ENCODE data around the gene C3orf38. TPM values are rescaled to one million over a fixed set of nuclear protein-coding genes. Genes with fewer than 3 reads are reported as not detected.

C3orf38 gene
- total RNA-seq, 1 experiment from 2014 or later = 24.1 TPM

DNA sequence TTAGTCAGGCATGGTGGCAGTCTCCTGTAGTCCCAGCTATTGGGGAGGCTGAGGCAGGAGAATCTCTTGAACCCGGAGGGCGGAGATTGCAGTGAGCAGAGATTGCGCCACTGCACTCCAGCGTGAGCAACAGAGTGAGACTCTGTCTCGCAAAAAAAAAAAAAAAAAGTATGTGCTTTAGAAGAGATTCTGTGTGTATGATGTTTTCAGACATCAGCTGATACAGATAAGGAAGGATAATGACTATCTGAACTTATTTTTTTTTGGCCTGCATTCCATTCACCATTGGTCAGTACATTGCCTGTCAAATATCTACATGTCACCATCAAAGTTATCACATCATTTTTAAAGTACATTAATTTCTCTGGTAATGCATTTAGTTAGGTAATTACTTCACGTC lies 17.4 kb downstream of the C3orf38 start (continued):
- TF ChIP-seq, protein P1, sequence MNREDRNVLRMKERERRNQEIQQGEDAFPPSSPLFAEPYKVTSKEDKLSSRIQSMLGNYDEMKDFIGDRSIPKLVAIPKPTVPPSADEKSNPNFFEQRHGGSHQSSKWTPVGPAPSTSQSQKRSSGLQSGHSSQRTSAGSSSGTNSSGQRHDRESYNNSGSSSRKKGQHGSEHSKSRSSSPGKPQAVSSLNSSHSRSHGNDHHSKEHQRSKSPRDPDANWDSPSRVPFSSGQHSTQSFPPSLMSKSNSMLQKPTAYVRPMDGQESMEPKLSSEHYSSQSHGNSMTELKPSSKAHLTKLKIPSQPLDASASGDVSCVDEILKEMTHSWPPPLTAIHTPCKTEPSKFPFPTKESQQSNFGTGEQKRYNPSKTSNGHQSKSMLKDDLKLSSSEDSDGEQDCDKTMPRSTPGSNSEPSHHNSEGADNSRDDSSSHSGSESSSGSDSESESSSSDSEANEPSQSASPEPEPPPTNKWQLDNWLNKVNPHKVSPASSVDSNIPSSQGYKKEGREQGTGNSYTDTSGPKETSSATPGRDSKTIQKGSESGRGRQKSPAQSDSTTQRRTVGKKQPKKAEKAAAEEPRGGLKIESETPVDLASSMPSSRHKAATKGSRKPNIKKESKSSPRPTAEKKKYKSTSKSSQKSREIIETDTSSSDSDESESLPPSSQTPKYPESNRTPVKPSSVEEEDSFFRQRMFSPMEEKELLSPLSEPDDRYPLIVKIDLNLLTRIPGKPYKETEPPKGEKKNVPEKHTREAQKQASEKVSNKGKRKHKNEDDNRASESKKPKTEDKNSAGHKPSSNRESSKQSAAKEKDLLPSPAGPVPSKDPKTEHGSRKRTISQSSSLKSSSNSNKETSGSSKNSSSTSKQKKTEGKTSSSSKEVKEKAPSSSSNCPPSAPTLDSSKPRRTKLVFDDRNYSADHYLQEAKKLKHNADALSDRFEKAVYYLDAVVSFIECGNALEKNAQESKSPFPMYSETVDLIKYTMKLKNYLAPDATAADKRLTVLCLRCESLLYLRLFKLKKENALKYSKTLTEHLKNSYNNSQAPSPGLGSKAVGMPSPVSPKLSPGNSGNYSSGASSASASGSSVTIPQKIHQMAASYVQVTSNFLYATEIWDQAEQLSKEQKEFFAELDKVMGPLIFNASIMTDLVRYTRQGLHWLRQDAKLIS (CRISPR knock-in tag; IDR thresholded peaks at IDR 0.05; ENCODE audit: borderline replicate concordance) = no peak

DNA sequence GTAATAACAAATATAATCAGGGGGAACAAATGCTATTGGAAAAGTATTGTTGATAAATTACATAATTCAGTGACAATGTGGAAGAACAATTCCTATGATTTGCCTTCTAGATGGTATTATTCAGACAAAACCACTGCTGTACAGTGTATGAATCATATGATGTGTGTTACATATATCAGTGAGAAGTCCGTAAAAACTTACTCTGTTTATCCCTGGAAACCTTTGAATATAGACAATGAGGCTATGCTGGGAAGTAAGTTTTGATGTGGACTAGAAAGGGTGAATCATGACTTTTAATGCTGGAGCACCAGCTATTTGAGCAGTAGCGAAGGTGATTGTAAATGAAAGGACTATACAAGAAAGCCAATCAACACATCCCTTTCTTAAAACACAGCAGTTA lies 17.9 kb downstream of the C3orf38 start:
- no peak overlapping the region for H3K4me3 Mint-ChIP-seq
- H3K27ac Mint-ChIP-seq = no peak overlapping the region
- H3K27me3 Mint-ChIP-seq (ENCODE audit: low read depth) = no peaks in the 10 kb centered on the region
- POLR2A ChIA-PET = no interaction called here
- no peak for DNase-seq (ENCODE audit: low spot score)
- ATAC-seq = no peak
- peaks cover 27% of the 10 kb centered on the region for H3K36me3 Mint-ChIP-seq
- CTCF ChIA-PET = no interaction called here
- TF ChIP-seq ATF1 (CRISPR knock-in tag; IDR thresholded peaks at IDR 0.05) (no peak), FOXJ3 (CRISPR knock-in tag; IDR thresholded peaks at IDR 0.05; ENCODE audit: borderline replicate concordance) (no peak), ETV6 (CRISPR knock-in tag; IDR thresholded peaks at IDR 0.05) (no peak), JAZF1 (CRISPR knock-in tag; IDR thresholded peaks at IDR 0.05) (no peak), FOXK1 (CRISPR knock-in tag; IDR thresholded peaks at IDR 0.05) (no peak), CREM (CRISPR knock-in tag; IDR thresholded peaks at IDR 0.05) (no peak)
- TF ChIP-seq, protein P2, sequence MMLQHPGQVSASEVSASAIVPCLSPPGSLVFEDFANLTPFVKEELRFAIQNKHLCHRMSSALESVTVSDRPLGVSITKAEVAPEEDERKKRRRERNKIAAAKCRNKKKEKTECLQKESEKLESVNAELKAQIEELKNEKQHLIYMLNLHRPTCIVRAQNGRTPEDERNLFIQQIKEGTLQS (CRISPR knock-in tag; conservative IDR thresholded peaks at IDR 0.05) = no peak
- TF ChIP-seq, protein P3, sequence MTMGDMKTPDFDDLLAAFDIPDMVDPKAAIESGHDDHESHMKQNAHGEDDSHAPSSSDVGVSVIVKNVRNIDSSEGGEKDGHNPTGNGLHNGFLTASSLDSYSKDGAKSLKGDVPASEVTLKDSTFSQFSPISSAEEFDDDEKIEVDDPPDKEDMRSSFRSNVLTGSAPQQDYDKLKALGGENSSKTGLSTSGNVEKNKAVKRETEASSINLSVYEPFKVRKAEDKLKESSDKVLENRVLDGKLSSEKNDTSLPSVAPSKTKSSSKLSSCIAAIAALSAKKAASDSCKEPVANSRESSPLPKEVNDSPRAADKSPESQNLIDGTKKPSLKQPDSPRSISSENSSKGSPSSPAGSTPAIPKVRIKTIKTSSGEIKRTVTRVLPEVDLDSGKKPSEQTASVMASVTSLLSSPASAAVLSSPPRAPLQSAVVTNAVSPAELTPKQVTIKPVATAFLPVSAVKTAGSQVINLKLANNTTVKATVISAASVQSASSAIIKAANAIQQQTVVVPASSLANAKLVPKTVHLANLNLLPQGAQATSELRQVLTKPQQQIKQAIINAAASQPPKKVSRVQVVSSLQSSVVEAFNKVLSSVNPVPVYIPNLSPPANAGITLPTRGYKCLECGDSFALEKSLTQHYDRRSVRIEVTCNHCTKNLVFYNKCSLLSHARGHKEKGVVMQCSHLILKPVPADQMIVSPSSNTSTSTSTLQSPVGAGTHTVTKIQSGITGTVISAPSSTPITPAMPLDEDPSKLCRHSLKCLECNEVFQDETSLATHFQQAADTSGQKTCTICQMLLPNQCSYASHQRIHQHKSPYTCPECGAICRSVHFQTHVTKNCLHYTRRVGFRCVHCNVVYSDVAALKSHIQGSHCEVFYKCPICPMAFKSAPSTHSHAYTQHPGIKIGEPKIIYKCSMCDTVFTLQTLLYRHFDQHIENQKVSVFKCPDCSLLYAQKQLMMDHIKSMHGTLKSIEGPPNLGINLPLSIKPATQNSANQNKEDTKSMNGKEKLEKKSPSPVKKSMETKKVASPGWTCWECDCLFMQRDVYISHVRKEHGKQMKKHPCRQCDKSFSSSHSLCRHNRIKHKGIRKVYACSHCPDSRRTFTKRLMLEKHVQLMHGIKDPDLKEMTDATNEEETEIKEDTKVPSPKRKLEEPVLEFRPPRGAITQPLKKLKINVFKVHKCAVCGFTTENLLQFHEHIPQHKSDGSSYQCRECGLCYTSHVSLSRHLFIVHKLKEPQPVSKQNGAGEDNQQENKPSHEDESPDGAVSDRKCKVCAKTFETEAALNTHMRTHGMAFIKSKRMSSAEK (CRISPR knock-in tag; IDR thresholded peaks at IDR 0.05; ENCODE audit: borderline replicate concordance) = no peak
- TF ChIP-seq, protein P4, sequence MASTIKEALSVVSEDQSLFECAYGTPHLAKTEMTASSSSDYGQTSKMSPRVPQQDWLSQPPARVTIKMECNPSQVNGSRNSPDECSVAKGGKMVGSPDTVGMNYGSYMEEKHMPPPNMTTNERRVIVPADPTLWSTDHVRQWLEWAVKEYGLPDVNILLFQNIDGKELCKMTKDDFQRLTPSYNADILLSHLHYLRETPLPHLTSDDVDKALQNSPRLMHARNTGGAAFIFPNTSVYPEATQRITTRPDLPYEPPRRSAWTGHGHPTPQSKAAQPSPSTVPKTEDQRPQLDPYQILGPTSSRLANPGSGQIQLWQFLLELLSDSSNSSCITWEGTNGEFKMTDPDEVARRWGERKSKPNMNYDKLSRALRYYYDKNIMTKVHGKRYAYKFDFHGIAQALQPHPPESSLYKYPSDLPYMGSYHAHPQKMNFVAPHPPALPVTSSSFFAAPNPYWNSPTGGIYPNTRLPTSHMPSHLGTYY (CRISPR knock-in tag; IDR thresholded peaks at IDR 0.05) = no peak
- peaks cover 13% of the 10 kb centered on the region for H3K9me3 Mint-ChIP-seq
- peaks cover 15% of the 10 kb centered on the region for H3K4me1 Mint-ChIP-seq

DNA sequence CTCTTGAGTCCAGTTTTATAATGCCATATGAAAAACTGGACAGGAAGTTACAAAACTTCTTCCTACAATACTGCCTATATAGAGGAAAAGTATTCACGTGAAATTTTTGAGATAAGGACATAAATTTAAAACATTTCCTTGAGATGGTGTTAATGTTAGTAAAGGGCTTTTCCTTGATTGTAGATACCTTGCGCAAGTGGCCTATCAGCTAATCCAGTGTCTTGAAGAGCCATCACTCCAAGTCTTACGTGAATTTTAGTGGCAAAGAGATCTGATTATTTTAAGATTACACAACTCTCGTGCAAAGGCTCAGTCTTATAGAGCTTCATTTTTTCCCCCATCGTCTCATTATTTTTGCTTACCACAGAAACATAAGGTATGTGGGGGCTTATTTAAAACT lies 18.4 kb downstream of the C3orf38 start:
- Mint-ChIP-seq H3K4me1 (peaks cover 15% of the 10 kb centered on the region), H3K4me3 (no peak overlapping the region), H3K27ac (no peak overlapping the region), H3K36me3 (peaks cover 24% of the 10 kb centered on the region), H3K27me3 (ENCODE audit: low read depth) (no peaks in the 10 kb centered on the region), H3K9me3 (peaks cover 16% of the 10 kb centered on the region)
- CTCF ChIA-PET = interaction anchor here (0.6 kb wide), 1 partner anchor 55 kb away, joined by 3 read pairs; no protein-coding TSS in a partner anchor
- POLR2A ChIA-PET = no interaction called here
- ATAC-seq (no peak), DNase-seq (ENCODE audit: low spot score) (no peak)
- TF ChIP-seq, protein P5, sequence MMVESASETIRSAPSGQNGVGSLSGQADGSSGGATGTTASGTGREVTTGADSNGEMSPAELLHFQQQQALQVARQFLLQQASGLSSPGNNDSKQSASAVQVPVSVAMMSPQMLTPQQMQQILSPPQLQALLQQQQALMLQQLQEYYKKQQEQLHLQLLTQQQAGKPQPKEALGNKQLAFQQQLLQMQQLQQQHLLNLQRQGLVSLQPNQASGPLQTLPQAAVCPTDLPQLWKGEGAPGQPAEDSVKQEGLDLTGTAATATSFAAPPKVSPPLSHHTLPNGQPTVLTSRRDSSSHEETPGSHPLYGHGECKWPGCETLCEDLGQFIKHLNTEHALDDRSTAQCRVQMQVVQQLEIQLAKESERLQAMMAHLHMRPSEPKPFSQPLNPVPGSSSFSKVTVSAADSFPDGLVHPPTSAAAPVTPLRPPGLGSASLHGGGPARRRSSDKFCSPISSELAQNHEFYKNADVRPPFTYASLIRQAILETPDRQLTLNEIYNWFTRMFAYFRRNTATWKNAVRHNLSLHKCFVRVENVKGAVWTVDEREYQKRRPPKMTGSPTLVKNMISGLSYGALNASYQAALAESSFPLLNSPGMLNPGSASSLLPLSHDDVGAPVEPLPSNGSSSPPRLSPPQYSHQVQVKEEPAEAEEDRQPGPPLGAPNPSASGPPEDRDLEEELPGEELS (CRISPR knock-in tag; IDR thresholded peaks at IDR 0.05) = no peak
- TF ChIP-seq, protein P6, sequence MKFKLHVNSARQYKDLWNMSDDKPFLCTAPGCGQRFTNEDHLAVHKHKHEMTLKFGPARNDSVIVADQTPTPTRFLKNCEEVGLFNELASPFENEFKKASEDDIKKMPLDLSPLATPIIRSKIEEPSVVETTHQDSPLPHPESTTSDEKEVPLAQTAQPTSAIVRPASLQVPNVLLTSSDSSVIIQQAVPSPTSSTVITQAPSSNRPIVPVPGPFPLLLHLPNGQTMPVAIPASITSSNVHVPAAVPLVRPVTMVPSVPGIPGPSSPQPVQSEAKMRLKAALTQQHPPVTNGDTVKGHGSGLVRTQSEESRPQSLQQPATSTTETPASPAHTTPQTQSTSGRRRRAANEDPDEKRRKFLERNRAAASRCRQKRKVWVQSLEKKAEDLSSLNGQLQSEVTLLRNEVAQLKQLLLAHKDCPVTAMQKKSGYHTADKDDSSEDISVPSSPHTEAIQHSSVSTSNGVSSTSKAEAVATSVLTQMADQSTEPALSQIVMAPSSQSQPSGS (CRISPR knock-in tag; IDR thresholded peaks at IDR 0.05; ENCODE audit: borderline replicate concordance, low read depth) = no peak
- TF ChIP-seq, protein P1 (CRISPR knock-in tag; IDR thresholded peaks at IDR 0.05; ENCODE audit: borderline replicate concordance) = no peak
- TF ChIP-seq, protein P7, sequence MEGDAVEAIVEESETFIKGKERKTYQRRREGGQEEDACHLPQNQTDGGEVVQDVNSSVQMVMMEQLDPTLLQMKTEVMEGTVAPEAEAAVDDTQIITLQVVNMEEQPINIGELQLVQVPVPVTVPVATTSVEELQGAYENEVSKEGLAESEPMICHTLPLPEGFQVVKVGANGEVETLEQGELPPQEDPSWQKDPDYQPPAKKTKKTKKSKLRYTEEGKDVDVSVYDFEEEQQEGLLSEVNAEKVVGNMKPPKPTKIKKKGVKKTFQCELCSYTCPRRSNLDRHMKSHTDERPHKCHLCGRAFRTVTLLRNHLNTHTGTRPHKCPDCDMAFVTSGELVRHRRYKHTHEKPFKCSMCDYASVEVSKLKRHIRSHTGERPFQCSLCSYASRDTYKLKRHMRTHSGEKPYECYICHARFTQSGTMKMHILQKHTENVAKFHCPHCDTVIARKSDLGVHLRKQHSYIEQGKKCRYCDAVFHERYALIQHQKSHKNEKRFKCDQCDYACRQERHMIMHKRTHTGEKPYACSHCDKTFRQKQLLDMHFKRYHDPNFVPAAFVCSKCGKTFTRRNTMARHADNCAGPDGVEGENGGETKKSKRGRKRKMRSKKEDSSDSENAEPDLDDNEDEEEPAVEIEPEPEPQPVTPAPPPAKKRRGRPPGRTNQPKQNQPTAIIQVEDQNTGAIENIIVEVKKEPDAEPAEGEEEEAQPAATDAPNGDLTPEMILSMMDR (IDR thresholded peaks at IDR 0.05) = no peak

Measured in WTC11 (cell line).